Skin epidermis (tissue), 12 donors: Measurements from ENCODE around the gene SLC5A4.
A peak's percentile ranks its signal among the peaks of the same experiment; 100 is the strongest.
"Not testable (repeated sequence)": the region's sequence is repeated elsewhere in the genome, so short reads cannot be mapped to it uniquely, and the experiment has no call there.

Source experiments
- H3K27ac ChIP-seq, 21 experiments: fragments of 200-600 bp; sonication (generic) in 11 of 21; one replicate each; pipeline ENCODE4 v1.5.0; 2020; ENCODE audit warnings: mild to moderate bottlenecking in 3 of 21, inconsistent platforms in 2 of 21, moderate library complexity in 2 of 21
- H3K4me3 ChIP-seq, 7 experiments: fragments of 200-600 bp; sonication (generic) in 2 of 7; one replicate each; pipeline ENCODE4 v1.5.0; 2020; ENCODE audit warnings: inconsistent platforms in 2 of 7, mild to moderate bottlenecking in 2 of 7, moderate library complexity in 1 of 7

SLC5A4 gene

DNA sequence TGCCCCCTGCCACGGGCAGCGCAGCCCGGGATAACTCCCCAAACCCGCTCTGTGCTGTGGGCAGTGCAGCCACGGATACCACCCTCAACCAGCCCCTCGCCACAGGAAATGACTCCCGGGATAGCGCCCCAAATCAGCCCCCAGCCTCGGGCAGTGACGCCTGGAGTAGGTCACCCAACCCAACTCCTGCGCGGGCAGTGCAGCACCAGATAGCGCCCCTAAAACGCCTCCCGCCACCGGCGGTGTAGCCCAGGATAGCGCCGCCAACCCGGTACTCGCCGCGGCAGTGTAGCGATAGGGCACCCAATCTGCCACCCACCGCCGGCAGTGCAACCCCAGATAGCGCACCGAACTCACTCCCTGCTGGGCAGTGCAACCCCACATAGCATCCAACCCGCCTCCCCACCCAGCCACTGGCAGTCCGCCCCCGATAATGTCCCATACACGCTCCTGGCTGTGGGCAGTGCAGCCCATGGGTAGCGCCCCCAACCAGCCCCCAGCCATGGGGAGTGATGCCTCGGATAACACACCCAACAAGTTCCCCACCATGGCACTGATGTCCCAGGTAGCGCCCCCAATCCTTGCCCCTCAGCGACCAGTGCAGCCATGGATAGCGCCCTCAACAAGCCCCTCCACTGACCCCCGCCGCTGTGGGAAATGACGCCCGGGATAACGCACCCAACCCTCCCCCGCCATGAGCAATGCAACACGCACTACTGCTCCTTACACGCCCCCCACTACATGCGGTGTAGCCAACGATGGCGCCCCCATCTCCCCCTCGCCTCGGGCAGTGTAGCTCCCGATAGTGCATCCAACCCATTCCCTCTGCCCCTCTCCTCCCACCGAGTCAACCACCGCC, 51.7 kb downstream of the SLC5A4 start:
- H3K4me3 ChIP-seq = peak overlapping the region in 3 of 7 experiments; percentile 1 to 18 (median 3)
- H3K27ac ChIP-seq = no peak overlapping the region

DNA sequence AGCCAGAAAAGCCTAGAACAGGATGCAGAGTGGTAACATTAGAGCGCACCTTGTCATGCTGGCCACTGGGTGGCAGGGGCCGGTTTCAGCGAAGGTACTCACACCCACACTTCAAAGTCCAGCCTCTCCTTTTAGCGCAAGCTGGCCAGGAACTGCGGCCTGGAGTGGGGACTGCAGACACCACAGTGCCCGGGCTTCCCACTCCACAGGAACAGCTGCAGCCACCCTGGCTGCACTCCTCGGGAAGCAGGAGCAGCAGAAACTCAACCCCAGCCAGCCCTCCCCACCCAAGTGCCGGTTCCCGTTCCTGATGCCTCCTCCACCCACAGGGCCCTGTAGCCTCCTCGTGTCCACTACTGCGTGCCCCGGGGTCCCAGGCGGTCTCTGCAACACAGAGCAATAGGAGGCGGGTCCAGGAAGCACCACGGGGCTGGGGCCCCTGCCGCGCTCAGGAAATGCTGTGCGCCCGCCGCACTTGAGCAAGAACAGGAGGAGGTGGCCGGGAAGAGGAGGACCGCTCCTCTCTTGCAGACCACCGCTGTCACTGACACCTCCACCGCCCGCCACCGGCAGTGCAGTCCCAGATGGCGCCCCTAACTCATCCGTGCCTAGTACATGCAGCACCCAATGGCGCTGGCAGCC, 52.5 kb downstream of the SLC5A4 start:
- Histone ChIP-seq H3K4me3 (peak overlapping the region in 4 of 7 experiments; percentile 1 to 18 (median 2)), H3K27ac (no peak overlapping the region)

DNA sequence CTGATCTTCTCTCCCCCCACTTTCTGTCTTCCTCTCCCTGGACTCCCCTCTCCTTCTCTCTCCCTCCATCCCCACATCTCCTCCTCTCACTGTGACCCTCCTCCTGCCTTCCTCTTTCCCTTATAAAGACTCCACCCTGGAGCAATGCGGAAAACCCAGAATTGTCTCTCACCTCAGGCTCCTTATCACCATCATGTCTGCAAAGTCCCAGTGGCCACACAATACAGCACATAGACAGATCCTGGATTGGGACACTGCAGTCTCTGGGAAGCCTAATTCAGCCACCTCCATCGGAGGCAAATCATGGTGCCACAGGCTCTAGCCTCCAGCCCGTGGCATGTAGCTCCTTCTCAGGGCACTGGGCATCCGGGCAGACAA, 53.0 kb downstream of the SLC5A4 start:
- no peak overlapping the region for H3K4me3 ChIP-seq
- H3K27ac ChIP-seq = no peak overlapping the region

DNA sequence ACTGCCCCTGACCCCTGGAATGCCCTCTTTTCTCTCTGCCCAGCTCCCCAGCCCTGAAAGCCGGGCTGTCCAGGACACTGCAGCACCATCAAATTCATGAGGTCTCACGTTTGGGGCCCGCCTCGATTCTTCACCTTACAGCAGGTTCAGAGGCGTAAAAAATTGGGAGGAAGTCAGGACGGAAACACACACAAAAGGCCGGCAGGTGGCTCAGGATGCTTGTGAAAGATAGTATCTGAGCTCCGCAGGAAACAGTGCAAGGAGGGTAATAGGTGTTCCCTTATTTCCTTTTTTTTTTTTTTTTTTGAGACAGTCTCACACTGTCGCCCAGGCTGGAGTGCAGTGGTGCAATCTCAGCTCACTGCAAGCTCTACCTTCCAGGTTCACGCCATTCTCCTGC, 54.4 kb downstream of the SLC5A4 start:
- H3K27ac ChIP-seq = no peak overlapping the region

GRCh38 chr22:32199961-32200360, 55.2 kb downstream of the SLC5A4 start:
- no peak overlapping the region for H3K4me3 ChIP-seq
- no peak overlapping the region for H3K27ac ChIP-seq

More for the DNA sequence above, 54.4 kb downstream of the SLC5A4 start:
- no peak overlapping the region for H3K4me3 ChIP-seq

DNA sequence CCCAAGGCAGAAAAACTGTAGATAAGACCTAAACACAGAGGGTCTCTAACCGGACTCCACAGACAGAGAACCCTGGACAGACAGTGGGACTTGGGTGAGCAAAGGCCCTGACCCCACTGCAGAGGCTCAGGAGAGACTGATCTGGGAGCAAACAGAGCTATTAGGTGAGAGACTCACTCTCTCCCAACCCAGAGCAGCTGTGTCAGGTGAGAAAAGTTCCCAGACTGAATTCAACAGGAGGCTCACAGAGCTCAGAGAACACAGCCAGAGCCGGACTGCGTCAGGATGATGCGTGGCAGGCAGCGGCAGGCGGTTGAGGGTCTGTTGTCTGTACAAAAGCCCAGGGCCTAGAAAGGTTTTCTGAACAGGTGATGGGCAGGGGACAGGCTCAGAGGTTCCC, 55.8 kb downstream of the SLC5A4 start:
- no peak overlapping the region for H3K27ac ChIP-seq
- no peak overlapping the region for H3K4me3 ChIP-seq

- not testable (repeated sequence) for H3K4me3 ChIP-seq, H3K27ac ChIP-seq
These were observed 57.5 kb downstream of the SLC5A4 start for GRCh38 chr22:32197553-32198226.

- H3K4me3 ChIP-seq, H3K27ac ChIP-seq: not testable (repeated sequence)
These were observed 59.2 kb downstream of the SLC5A4 start for GRCh38 chr22:32195900-32196299.

DNA sequence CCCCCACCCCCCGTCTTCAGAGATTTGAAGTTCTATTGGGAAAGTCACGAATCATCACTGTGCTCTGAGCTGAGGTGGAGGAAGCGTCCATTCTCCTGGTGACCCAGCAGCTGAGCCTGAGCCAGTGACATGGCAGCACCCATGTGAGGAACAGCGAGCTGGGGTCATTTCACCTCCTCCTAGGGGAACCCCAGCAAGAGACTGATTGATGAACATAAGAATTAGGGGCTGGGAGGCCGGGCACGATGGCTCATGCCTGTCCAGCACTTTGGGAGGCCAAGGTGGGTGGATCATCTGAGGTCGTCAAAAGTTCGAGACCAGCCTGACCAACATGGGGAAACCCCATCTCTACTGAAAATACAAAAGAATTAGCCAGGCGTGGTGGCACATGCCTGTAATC, 61.8 kb downstream of the SLC5A4 start:
- not testable (repeated sequence) for H3K27ac ChIP-seq, H3K4me3 ChIP-seq

DNA sequence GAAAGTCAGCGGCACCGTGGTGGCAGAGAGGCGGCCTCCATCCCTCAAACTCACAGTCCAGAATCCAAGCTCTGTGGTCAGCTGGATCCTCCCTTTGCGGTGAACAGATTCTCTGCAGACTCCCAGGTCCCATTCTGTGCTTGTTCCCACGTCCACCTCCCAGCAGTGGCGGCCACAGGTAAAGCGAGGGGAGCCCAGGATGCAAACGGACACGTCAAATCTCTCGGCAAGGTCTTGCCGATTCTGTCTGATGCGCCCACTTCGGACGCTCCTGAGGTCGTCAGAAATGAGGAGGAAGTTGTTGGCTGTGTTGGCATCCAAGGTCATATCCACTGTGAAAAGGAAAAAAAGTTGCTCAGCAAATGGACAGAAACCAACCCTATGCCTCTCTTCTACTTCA, 64.1 kb downstream of the SLC5A4 start:
- not testable (repeated sequence) for H3K4me3 ChIP-seq, H3K27ac ChIP-seq

DNA sequence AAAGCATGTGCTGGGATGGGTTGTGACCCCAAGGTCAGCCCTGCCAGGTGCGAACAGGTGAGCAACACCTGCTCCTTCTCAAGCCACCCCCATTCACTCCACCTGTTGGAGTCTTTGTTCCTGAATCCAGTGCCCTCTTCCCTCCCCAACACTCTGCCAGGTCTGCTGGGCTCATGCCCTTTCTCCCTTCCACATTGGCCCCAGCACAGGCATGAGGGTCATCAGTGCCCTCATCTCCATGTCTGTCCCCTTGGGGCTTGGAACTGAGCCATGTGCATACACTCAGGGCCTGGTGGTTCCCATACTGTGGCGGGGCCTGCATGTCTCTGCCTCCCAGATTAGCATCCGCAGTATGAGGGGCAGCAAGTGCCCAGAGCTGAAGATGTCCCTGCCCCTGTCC, 69.3 kb downstream of the SLC5A4 start:
- no peak overlapping the region for H3K4me3 ChIP-seq
- no peak overlapping the region for H3K27ac ChIP-seq

- H3K4me3 ChIP-seq = no peak overlapping the region
- no peak overlapping the region for H3K27ac ChIP-seq
These were observed 71.5 kb downstream of the SLC5A4 start for GRCh38 chr22:32183625-32184024.

DNA sequence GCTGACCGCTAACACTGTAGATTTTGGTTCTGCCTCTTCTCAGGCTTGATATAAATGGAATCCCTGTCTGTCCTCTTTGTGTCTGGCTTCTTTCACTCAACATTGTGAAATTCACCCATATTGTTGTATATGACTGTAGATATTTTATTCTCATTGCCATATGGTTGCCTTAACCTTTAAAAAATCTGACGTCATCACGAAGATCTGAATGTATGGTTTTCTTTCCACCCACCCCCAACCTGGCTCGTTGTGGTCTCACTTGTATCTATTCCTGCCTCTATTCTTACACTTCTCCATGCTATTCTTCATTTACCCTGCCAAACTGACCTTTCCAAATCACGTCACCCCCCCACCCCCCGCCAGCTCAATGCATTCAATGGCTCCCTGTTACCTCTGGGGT, 74.1 kb downstream of the SLC5A4 start:
- Histone ChIP-seq H3K27ac (no peak overlapping the region), H3K4me3 (no peak overlapping the region)

- Histone ChIP-seq H3K27ac (no peak overlapping the region), H3K4me3 (no peak overlapping the region)
These were observed 77.9 kb downstream of the SLC5A4 start for GRCh38 chr22:32177221-32177765.

DNA sequence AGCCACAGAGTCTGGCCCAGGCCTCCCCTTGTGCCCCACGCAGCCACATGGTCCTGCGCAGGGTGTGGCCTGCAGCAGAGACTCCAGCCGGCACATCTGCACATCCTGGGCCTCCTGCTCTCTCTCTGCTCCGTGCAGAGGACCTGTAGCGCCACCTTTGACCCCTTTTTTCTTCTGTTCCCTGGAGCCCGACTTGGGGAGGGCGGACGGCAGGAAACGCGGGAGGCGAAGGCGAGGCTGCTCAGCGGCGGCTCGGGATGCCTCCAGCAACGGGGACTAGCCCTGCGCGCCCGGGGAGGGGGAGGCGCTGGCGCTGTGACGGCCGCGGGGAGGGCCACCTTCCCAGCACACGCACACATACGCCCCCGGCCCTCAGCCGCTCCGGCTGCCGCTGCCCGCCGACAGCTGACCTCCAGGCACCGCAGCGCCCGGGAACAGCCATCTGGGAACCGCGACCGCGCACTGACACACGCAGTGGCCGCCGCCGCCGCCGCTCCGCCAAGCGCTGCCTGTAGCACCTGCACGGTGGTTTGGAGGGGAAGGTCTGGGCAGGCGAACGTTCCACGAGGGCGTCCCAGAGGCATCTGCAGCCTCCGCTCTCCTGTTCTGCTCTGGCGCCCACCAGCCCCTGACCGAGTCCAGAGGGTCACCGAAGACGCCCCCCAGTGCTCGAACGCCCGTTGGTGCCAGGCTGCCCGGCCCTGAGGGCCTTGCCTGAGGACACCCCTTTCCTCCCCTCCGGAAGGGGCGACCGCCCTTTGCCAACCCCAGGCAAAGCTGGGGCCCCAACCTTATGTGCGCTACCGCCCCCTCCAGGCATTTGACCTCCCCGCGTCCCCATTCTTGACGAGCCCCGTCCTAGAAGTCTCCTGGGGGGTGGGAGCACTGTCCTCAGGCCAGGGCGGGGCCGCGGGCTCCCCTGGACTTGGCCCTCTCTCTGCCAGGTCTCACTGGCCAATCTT, 79.2 kb downstream of the SLC5A4 start:
- Histone ChIP-seq H3K27ac (no peak overlapping the region), H3K4me3 (peak overlapping the region in 1 of 7 experiments; percentile 12)

DNA sequence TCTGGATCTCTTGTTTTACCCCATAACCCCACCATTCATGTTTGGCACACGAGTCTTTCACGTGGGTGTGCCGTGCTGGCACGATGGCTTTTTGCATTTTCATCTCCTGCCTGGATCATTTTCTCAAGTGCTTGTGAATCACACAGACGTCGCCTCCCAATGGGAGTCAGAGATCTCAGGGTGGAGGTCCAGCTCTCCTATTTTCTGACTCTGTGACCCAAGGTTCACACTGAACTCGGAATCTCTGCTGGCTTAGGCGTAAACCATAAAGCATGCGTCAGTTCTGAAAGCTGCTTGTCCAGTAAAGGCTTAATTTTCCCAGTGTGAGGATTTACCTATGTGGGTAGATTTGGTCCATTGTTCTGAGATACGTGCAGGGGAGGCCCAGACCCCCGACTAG, 80.0 kb downstream of the SLC5A4 start:
- H3K27ac ChIP-seq = no peak overlapping the region
- no peak overlapping the region for H3K4me3 ChIP-seq
